22Rv1 (cell line): ENCODE measurements around the gene SPTLC3.

Experiments used
- H3K27ac ChIP-seq: fragments of 450-650 bp; 2 replicates; pipeline ENCODE4 v1.5.1; 2017
- ZFX ChIP-seq: fragments of 450-650 bp; IDR thresholded peaks from 2 replicates; pipeline ENCODE4 v1.6.1; 2017; ENCODE audit warnings: antibody characterized with exemption, borderline replicate concordance
- TF ChIP-seq, protein P1 (sequence below): fragments of 450-650 bp; IDR thresholded peaks from 2 replicates; pipeline ENCODE4 v1.5.1; 2017; ENCODE audit warnings: mild to moderate bottlenecking

SPTLC3 gene

DNA sequence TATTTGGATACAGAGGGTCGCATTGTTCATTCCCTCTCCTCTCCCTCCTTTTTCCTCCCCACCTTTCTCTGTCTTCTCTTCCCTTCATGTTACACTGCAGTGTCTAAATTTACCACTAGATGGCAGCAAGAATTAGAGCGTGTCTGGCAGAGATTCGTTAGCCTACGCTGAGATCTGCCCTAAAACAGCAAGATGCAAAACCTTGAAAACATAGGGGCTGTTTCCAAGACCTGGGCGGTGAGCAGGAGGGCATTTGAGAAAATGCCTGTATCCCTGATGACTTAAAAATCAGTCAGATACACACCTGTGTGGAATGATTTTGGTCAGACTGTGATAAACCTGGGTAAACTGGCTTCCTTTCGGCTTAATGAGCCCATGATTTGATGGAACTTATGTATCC lies 110.8 kb downstream of the SPTLC3 start:
- no peak for TF ChIP-seq ZFX
- TF ChIP-seq, protein P1, sequence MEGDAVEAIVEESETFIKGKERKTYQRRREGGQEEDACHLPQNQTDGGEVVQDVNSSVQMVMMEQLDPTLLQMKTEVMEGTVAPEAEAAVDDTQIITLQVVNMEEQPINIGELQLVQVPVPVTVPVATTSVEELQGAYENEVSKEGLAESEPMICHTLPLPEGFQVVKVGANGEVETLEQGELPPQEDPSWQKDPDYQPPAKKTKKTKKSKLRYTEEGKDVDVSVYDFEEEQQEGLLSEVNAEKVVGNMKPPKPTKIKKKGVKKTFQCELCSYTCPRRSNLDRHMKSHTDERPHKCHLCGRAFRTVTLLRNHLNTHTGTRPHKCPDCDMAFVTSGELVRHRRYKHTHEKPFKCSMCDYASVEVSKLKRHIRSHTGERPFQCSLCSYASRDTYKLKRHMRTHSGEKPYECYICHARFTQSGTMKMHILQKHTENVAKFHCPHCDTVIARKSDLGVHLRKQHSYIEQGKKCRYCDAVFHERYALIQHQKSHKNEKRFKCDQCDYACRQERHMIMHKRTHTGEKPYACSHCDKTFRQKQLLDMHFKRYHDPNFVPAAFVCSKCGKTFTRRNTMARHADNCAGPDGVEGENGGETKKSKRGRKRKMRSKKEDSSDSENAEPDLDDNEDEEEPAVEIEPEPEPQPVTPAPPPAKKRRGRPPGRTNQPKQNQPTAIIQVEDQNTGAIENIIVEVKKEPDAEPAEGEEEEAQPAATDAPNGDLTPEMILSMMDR = peak; percentile 90
- no peak overlapping the region for H3K27ac ChIP-seq

DNA sequence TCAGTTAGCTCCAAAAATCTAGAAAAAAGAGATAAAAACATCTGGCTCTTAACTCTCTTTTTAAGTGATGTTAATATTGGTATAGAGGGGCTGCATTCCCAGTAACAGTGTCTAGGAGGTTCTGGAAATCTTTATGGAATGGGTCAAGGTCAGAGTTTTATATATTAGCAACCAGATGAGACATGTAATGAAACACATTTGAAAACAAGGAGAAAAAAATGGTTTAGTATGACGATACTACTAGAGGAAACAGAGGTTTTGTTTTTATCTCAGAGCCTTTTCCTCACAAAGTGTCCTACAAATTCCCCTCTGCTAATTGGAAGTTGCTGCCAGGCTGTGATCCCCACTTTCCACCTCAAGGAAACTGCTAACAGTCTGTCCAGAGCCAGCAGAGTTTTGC lies 111.7 kb downstream of the SPTLC3 start:
- H3K27ac ChIP-seq = no peak overlapping the region
- TF ChIP-seq, protein P1 = no peak
- no peak for TF ChIP-seq ZFX

DNA sequence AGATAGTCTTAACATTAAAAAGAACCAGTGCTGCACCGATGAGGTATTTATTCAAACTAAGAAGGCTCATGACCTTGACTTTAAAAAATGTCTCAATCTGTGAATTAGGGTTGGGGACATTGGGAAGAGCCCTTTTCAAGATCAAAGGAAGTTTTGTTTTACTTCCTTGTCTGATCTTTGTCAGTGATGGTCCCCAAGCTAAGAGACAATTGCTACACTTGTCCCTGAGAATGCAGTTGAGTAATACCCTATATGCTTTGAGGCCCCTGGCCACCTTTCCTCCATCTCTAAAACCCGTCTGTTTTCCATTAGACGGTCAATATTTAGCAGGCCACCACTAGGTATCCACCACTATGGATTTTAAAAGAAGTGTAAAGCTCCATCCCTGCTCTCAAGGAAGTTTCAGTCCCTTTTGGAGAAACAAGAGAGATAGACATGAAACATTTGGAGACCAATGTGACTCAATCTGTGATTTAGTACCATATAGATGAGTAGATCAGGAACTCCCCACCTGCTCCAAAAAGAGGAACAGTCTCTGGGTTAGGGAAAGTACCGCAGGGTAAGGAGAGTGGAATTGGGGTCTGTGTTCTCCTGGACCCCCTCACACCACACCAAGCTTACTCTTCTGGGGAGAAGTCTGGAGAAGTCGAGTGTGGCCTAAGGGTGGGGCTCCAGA lies 113.2 kb downstream of the SPTLC3 start:
- H3K27ac ChIP-seq = no peak overlapping the region
- TF ChIP-seq, protein P1 = no peak
- no peak for TF ChIP-seq ZFX

DNA sequence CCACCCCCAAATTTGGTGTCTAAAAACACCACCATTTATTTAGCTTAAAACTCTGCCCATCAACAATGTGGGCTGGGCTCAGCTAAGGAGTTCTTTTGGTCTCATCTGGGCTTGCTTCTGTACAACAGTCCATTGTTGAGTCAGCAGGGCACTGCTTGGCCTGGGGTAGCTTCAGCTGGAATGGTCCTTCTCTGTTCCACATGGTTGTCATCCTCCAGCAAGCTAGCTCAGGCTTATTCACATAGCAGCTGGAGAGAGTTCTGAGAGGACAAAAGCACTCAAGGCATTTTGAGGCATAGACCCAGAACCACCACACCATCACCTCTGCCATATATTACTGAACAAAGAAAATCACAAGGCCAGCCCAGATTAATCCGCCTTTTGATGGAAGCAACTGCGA lies 116.7 kb downstream of the SPTLC3 start:
- TF ChIP-seq ZFX = no peak
- TF ChIP-seq, protein P1 = no peak
- no peak overlapping the region for H3K27ac ChIP-seq

DNA sequence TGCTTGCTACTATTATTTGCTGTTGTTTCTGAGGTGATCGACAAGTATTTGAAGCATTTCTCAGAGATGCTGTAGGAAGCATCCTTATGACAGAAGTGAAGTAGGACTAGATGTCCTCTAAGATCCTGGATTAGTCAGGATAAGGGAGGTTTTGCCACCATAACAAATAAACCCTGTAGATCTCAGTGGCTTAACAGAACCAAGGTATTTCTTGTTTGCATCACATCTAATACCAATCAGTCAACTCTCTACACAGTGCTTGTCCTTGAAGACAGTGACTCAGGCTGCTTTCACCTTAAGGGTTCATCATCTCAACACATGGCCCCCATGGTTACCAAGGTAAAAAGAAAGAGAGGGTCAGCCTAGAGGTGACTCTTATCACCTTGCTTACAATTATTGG lies 119.4 kb downstream of the SPTLC3 start:
- no peak overlapping the region for H3K27ac ChIP-seq
- TF ChIP-seq ZFX = no peak
- TF ChIP-seq, protein P1 = no peak

DNA sequence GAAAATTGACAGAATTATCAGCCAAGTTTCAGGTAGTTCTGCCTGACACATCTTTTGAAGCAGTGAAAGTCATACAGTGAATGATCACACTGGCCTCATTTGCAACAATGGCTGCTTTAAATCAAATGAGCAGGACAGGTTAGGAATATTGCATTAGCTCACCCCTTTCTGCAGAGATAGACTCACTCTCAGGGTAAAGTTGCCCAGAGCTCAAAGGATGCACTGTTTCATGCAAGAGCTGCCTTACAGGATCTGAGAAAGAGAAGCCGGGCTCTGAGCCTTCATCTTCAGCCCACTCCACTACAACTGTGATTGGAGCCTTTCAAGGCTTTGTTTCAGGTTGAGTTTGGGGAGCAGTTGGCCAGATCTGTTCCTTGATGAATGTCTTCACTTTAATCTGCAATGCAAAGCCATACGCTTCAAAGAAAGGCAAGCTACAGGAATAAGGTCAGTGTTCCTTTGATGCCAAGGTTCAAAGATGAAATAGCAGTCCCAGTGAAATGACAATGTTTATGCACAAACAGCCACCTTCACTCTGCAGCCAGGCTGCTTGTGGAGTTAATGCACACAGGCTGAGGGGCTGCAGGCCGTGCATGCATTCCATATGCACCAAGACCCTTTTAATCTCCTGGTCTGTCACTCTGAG lies 121.4 kb downstream of the SPTLC3 start:
- TF ChIP-seq ZFX = no peak
- TF ChIP-seq, protein P1 = no peak
- H3K27ac ChIP-seq = no peak overlapping the region

DNA sequence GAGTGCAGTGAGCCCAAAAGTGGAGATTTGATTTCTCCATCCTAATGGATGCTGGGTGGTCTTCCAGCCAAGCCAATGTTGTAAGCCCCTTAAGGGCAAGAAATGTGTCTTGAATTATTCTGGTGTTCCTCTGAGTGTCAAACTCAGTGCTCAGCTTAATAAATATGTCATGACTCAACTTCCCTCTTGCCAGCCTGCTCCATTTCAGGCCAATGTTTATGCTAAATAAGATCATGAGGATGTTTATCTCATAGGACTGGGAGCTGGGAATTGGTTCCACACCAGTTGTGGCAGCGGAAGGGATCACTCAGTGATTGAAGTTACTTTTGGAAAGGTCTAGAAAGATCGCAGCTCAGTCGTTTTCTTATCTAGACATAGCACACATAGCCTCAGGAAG lies 121.9 kb downstream of the SPTLC3 start:
- no peak for TF ChIP-seq ZFX
- TF ChIP-seq, protein P1 = no peak
- no peak overlapping the region for H3K27ac ChIP-seq
